NCI-H1092 treated with DMSO at 0.1 percent for 48 hours (cell line): Measurements from ENCODE around the gene NRP2.

Experiments used
- DNase-seq: peaks from one replicate; lab custom pipeline; 2025; lab: John Stamatoyannopoulos, UW

NRP2 gene

GRCh38 chr2:205806143-205806905, 124.0 kb downstream of the NRP2 start:
- no peak for DNase-seq

DNA sequence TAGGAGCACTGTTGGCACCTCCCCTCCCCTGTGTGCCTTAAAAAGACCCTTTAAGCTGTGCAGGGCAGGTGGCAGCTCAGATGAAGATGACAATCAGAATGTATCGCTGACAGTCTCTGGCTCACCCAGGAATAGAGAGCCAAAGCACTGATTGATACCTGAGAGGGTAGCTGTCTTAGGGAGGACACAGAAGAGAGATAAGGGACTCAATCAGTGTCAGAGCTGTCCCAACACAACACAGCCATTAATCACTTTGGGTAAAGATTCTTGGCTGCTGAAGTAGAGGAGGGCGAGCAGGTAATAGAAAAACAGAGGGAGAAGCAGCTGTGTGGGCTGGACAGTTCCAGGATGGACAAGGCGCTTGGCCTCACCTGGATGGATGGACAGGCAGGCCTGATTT, 124.9 kb downstream of the NRP2 start:
- no peak for DNase-seq

GRCh38 chr2:205807758-205808157, 125.5 kb downstream of the NRP2 start:
- no peak for DNase-seq

- DNase-seq: peak; percentile 26
Measured at GRCh38 chr2:205808486-205809121, 126.3 kb downstream of the NRP2 start.

- DNase-seq: no peak
Measured at GRCh38 chr2:205811387-205811786, 129.1 kb downstream of the NRP2 start.

GRCh38 chr2:205814039-205814364, 131.7 kb downstream of the NRP2 start:
- DNase-seq: no peak

- no peak for DNase-seq
Measured at GRCh38 chr2:205815673-205816072, 133.4 kb downstream of the NRP2 start.

- no peak for DNase-seq
Measured at GRCh38 chr2:205816268-205816667, 134.0 kb downstream of the NRP2 start.

GRCh38 chr2:205822579-205822978, 140.3 kb downstream of the NRP2 start:
- DNase-seq: no peak

- DNase-seq: no peak
Measured at GRCh38 chr2:205827809-205828365, 145.6 kb downstream of the NRP2 start.

DNA sequence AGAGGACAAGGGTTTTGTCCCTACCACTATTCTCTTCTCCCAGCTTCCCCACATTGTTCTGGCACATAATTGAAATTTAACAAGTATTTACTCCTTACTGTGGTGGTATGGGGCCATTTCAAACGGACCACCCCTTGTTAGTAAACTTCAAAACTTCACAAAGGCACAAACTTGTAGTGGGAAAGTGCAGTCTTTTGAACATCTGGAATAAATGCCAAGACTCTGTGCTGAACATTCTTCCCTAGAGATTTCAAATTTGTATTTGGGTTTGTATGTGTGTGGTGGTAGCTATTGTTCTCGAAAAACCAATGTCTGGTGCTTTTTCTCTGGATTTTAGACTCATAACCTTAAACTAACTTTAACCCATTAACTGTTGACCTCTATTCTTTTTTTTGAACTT, 151.6 kb downstream of the NRP2 start:
- no peak for DNase-seq

- DNase-seq: no peak
Measured at GRCh38 chr2:205834796-205835195, 152.5 kb downstream of the NRP2 start.

DNA sequence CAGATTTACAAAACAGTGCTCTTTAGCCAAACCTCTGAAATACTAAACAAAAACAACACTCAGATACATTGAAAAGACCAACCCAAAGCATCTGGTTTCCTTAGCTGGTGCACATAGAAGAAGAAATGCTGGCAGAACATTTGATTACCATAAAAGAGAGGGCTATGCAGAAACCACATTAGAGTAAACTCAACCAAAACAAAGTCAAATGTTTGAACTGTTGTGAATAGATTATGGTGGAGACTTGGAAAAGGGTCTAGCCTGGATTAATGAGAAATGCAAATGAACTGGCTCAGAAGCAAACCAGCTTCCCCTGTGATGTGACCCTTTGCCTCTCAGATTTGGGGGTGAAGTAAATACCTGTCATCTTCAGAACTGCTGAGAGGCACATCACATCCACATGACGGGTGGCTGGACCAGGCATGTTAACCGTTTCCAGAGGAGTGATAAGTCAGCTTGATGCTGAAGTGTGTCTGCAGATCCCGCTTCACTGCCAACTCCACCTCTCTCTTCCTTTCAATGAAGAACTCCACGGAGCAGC, 153.0 kb downstream of the NRP2 start:
- DNase-seq: no peak

DNA sequence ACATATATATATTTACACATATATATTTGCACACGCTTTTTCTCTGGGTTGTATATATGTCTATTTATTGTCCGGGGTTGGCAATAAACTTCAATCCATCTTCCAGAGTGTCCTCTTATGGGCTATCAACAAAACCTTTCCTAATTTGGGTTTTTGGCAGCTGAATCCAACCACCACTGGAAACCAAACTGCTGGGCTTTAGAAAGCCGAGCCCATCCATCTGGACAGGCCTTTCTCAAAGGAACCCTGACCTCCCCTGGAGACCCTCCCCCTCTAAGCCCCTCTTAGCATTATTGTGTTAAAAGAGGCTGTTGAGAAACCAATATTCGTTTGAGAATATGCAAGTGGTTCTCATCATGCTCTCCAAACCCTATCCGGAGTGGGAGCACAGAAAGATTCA, 153.6 kb downstream of the NRP2 start:
- peak; percentile 8 for DNase-seq

- DNase-seq: peak; percentile 4
Measured at GRCh38 chr2:205836477-205837221, 154.3 kb downstream of the NRP2 start.

GRCh38 chr2:205837663-205838062, 155.4 kb downstream of the NRP2 start:
- no peak for DNase-seq

DNA sequence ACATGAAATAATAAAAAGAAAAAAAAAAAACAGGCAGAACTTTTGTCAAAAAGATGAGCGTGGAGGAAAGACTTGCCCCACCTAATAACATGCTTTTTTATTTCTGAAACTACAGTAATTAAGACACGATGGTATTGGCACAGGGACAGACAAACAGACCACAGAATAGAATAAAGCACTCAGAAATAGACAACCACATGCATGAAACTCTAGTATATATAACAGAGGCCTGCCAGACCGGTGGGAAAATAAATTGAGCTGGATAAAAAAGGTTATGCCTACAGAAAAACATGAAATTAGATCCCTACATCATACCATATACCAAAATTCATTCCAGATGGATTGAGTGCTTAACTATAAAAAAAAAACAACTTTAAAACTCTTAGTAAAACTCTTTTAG, 163.1 kb downstream of the NRP2 start:
- DNase-seq: no peak
